Effector memory CD4-positive, alpha-beta T cell (primary cell): Measurements from ENCODE around the gene PIGM.

ENCODE experiments used
- DNase-seq, 3 donors: peaks; one replicate each; pipeline ENCODE4 v3.0.0-alpha.2; 2020
- H3K27ac ChIP-seq: 2 replicates; pipeline ENCODE4 v1.7.0; 2013; ENCODE audit warnings: mild to moderate bottlenecking, low read length, moderate library complexity; ENCODE audit not compliant: insufficient read depth, poor library complexity, severe bottlenecking
- H3K27me3 ChIP-seq: replicated peaks from 2 replicates; pipeline ENCODE4 v1.7.0; 2013; ENCODE audit warnings: mild to moderate bottlenecking, low read length; ENCODE audit not compliant: insufficient read depth, control insufficient read depth, poor library complexity, severe bottlenecking
- H3K36me3 ChIP-seq: 2 replicates; pipeline ENCODE4 v1.7.0; 2013; ENCODE audit warnings: mild to moderate bottlenecking, low read length, moderate library complexity; ENCODE audit not compliant: control insufficient read depth, insufficient read depth
- H3K4me1 ChIP-seq: 2 replicates; pipeline ENCODE4 v1.7.0; 2013; ENCODE audit warnings: low read length, mild to moderate bottlenecking; ENCODE audit not compliant: control insufficient read depth, insufficient read depth, poor library complexity, severe bottlenecking
- H3K4me3 ChIP-seq: 2 replicates; pipeline ENCODE4 v1.7.0; 2013; ENCODE audit warnings: low read length, low read depth, mild to moderate bottlenecking; ENCODE audit not compliant: insufficient read depth, poor library complexity, severe bottlenecking
- H3K9me3 ChIP-seq: 2 replicates; pipeline ENCODE4 v1.7.0; 2013; ENCODE audit warnings: mild to moderate bottlenecking, low read length, moderate library complexity; ENCODE audit not compliant: control insufficient read depth

The PIGM gene

DNA sequence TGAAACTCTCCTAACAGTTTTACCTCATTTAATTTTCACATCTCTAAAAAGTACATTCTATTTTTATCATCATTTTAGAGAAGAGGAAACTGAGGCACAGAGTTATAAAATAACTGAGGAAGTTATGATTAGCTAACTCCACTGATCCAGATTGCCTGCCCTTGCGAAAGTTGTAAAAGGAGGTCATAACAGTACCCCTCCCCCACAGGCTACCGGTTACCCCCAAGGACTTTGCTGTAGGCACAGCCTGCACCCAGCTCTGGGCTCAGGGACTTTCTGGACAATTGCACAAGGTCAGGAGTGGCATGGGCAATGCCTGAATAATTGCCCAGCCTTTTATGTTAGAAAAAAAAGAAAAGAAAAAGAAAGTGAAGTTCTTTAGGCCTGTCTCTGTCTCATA lies 22.7 kb downstream of the PIGM start:
- no peak overlapping the region for H3K27ac ChIP-seq
- DNase-seq = no peak
- no peaks in the 10 kb centered on the region for H3K9me3 ChIP-seq

DNA sequence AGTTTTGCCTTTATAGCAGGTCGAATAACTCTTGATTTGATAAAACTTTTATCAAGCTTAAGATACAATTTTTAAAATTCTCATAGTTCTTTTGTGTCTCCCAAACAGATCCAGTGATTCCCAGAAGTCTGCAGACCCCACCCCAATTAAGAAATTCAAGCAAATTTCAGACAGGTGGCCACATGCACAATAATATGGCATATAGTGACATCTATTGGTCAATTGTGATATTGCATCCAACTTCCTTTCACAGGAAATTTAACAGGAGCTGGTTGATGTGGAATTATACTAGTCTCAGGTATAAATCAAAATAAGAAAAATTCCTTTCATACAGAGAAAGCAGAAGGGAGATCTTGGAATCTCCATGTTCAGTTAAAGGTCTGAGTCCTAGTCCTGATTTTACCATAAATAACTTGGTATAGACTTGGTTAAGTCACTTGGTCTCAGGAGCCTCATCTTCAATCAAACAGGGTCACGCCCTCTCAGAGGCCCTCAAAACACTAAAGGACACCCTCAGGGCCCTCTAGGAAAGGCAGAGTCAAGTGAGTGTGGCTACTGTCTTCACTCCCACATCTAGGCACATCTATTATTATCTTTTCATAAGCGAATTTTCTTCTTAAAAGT lies 24.1 kb downstream of the PIGM start:
- DNase-seq = no peak
- Histone ChIP-seq H3K36me3 (no peaks in the 10 kb centered on the region), H3K4me1 (no peaks in the 10 kb centered on the region), H3K27ac (no peak overlapping the region), H3K4me3 (no peak overlapping the region), H3K27me3 (no peaks in the 10 kb centered on the region), H3K9me3 (no peaks in the 10 kb centered on the region)

More for the DNA sequence above, 22.7 kb downstream of the PIGM start:
- Histone ChIP-seq H3K4me3 (no peak overlapping the region), H3K27me3 (no peaks in the 10 kb centered on the region), H3K36me3 (no peaks in the 10 kb centered on the region), H3K4me1 (no peaks in the 10 kb centered on the region)

DNA sequence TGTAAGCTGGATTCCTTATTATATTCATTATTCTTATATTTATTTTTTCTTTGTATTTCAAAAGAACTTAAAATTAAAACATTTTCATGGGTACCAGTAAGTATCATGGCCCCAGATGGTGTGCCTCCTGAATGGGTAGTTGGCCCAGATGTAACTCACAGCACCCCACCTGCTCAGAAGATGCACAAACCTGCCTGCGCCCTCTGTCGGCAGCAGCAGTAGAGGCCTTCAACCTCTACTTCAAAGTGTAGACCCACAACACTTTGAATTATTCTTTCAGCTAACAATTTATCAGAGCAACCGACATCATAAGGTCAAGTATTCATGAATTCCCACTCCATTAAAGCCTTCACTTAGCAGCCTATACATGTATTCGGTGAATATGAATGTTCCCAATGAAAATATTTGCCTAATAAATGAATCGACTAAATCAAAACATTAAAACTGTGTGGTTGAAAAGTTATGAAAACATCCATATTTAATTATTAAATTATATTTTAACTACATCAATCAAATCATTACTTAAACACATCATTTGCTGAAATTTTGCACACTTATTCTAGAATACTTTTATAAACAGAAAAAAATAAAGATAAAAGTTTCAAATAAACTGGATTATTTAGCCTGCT lies 25.4 kb downstream of the PIGM start:
- Histone ChIP-seq H3K27me3 (no peaks in the 10 kb centered on the region), H3K36me3 (no peaks in the 10 kb centered on the region), H3K4me3 (no peak overlapping the region), H3K27ac (no peak overlapping the region), H3K4me1 (no peaks in the 10 kb centered on the region), H3K9me3 (no peaks in the 10 kb centered on the region)
- DNase-seq = peak; percentile 38 to 54 (median 43)

DNA sequence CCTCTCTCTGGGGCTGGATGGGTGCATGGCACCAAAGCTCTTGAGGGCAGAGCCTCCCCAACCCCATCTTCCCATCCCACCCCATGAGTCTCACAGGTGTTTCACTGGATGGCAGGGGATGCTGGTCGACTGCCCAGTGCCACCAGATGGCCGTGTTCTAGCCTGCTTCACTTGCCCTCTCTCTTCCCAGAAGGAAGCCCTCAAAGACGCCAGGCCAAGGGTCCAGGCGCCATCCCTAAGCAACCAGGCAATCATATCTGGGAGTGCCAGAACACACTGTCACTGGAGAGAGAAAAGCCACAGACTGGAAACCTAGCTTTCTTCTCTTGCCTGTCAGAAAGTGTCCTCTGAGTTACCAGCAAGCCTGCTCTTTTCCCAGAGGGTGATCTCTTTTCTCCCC lies 26.7 kb downstream of the PIGM start:
- H3K27me3 ChIP-seq = no peaks in the 10 kb centered on the region
- DNase-seq = no peak
- no peaks in the 10 kb centered on the region for H3K9me3 ChIP-seq
- H3K27ac ChIP-seq = no peak overlapping the region
- no peak overlapping the region for H3K4me3 ChIP-seq
- no peaks in the 10 kb centered on the region for H3K36me3 ChIP-seq
- no peaks in the 10 kb centered on the region for H3K4me1 ChIP-seq

DNA sequence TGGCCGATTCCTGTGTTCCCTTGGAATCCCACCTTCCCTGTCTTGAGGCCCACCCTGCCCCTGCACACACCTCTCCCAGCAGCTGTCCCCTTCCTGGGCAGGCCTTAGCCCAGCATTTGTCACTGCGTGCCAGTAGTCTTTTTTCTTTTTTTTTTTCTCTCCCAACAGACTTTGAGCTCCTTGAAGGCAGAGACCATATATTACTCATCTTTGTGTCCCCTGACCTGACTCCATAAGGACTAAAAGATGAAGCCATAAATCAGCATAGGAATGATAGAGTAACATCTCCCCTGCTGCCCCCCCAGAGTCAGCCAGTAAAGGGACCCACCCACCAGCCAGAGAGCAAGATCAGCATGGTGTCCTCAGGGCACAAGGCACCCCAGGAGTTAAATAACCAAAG lies 27.4 kb downstream of the PIGM start:
- no peaks in the 10 kb centered on the region for H3K9me3 ChIP-seq
- H3K4me3 ChIP-seq = no peak overlapping the region
- H3K4me1 ChIP-seq = no peaks in the 10 kb centered on the region
- H3K27me3 ChIP-seq = no peaks in the 10 kb centered on the region
- DNase-seq = no peak
- H3K27ac ChIP-seq = no peak overlapping the region
- H3K36me3 ChIP-seq = no peaks in the 10 kb centered on the region

DNA sequence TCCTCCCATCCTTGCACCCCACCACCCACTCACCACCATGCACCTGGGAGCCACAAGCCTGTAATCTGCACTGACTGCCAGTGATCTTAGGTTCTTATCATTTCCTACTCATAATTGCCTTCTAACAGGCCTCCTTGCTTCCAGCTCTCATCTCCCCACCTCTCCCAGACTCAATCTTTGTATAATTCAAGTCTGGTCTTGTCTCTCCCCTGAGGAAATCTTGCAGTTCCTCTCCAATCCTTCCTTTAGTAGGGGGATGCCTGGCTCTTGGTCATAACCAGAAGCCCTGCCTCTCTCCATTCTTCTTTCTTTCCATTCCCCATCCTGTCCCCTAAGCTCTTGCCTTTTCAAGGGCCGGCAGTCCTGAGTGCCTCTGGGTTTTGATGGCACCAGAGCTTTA lies 27.8 kb downstream of the PIGM start:
- DNase-seq = no peak
- Histone ChIP-seq H3K27me3 (no peaks in the 10 kb centered on the region), H3K4me1 (no peaks in the 10 kb centered on the region), H3K27ac (no peak overlapping the region), H3K9me3 (no peaks in the 10 kb centered on the region), H3K36me3 (no peaks in the 10 kb centered on the region), H3K4me3 (no peak overlapping the region)

DNA sequence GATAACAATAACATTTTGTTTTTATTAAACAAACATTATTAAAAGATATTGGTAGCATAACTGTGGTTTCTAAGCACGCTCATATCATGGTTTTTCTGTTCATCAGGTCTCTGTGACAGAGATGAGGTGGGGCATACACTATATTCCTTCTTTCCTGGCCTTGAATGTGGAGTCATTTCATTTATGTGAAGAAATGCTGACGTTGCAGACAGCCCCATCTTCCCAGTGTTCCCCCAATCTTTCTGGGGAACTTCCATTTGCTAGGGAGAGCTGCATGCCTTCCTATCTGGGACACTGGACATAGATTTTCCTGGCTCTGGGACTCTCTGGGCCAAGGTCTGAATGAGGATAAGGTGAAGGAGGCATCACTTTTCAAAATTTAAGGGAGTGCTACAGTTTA lies 30.4 kb downstream of the PIGM start:
- H3K36me3 ChIP-seq = no peaks in the 10 kb centered on the region
- no peak overlapping the region for H3K27ac ChIP-seq
- H3K27me3 ChIP-seq = no peaks in the 10 kb centered on the region
- no peaks in the 10 kb centered on the region for H3K9me3 ChIP-seq
- no peak overlapping the region for H3K4me3 ChIP-seq
- H3K4me1 ChIP-seq = no peaks in the 10 kb centered on the region
- DNase-seq = no peak

DNA sequence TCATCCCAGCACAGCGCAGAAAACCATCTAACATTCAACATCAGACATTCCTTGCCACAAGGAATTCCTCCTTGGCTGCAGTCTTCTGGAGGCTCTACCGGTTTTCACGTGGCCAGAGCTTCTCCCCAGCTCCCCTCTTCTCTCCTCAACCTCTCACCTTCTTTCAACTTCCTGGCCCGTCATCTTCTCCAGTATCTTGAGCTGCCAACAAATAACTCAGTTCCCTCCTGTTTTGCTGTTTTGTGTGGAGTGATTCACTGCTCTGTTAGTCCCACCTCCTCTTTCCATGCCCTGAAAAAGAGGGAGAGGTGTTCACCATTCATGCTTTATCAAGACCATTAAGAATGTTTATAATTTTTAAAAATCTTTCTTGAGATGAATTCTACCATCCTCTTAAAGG lies 32.6 kb downstream of the PIGM start:
- Histone ChIP-seq H3K27ac (no peak overlapping the region), H3K4me1 (no peaks in the 10 kb centered on the region), H3K9me3 (no peaks in the 10 kb centered on the region), H3K27me3 (no peaks in the 10 kb centered on the region), H3K4me3 (no peak overlapping the region), H3K36me3 (no peaks in the 10 kb centered on the region)
- no peak for DNase-seq

DNA sequence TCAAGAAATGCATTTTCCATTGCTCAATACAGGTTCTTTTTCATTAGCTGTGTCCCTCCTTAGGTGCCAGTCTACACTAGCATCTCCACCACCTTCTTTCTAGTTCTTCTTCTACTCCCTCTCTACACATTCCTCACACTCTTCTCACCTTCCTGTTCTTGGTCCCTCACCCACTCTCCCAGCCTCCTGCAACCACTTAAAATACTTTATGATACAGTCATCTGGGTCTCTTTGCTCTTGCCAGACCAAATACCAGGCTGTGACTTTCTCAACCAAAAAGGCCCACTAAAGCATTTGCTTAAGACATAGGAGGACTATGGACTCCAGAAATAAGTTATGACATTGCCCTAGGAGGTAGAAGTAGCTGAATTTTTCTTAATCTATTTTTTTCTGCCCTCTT lies 35.1 kb downstream of the PIGM start:
- no peak for DNase-seq
- Histone ChIP-seq H3K36me3 (no peaks in the 10 kb centered on the region), H3K27ac (no peak overlapping the region), H3K4me1 (no peaks in the 10 kb centered on the region), H3K4me3 (no peak overlapping the region), H3K27me3 (no peaks in the 10 kb centered on the region), H3K9me3 (no peaks in the 10 kb centered on the region)

DNA sequence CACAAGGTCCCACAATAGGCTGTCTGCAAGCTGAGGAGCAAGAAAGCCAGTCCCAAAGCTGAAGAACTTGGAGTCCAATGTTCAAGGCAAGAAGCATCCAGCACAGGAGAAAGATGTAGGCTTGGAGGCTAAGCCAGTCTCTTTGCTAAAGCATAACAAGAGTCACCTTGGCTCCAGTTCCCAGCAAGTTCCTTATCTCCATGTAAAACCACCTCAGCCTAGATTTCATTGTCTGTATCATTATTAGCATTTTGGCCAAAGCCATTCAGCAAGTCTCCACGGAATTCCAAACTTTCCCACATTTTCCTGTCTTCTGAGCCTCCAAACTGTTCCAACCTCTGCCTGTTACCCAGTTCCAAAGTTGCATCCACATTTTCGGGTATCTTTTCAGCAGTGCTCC lies 36.9 kb downstream of the PIGM start:
- no peak overlapping the region for H3K27ac ChIP-seq
- no peak for DNase-seq
- no peaks in the 10 kb centered on the region for H3K36me3 ChIP-seq
- H3K9me3 ChIP-seq = no peaks in the 10 kb centered on the region
- H3K27me3 ChIP-seq = no peaks in the 10 kb centered on the region
- no peak overlapping the region for H3K4me3 ChIP-seq
- H3K4me1 ChIP-seq = no peaks in the 10 kb centered on the region
